Activated CD8-positive, alpha-beta T cell treated with anti-CD3 and anti-CD28 coated beads for 36 hours (primary cell): ENCODE results near the gene VAV2. TPM values are rescaled to one million over a fixed set of nuclear protein-coding genes. Genes with fewer than 3 reads are reported as not detected.

ENCODE experiments used
- ATAC-seq: fragments of 200-7000 bp; cut with Tn5 transposase; one replicate; pipeline ENCODE4 v1.10.0; 2021; ENCODE audit warnings: mild to moderate bottlenecking, moderate library complexity
- CTCF ChIA-PET: fragments of 350-600 bp; sonication (Branson Sonifier 250); formaldehyde crosslinking; loops from one replicate; lab custom pipeline; 2021; ENCODE audit warnings: antibody characterized with exemption; lab: Charles Lee
- POLR2A ChIA-PET: fragments of 350-600 bp; sonication (Branson Sonifier 250); formaldehyde crosslinking; loops from one replicate; lab custom pipeline; 2021; ENCODE audit warnings: antibody characterized with exemption; lab: Charles Lee
- DNase-seq: peaks from one replicate; pipeline ENCODE4 v3.0.0-alpha.2; 2020
- H3K27ac Mint-ChIP-seq: one replicate; pipeline ENCODE4 v1.8.0; 2021; ENCODE audit warnings: mild to moderate bottlenecking, mixed read lengths
- H3K27me3 Mint-ChIP-seq: one replicate; pipeline ENCODE4 v1.8.0; 2021; ENCODE audit warnings: mixed read lengths
- H3K36me3 Mint-ChIP-seq: one replicate; pipeline ENCODE4 v1.8.0; 2021; ENCODE audit warnings: low read depth, mixed read lengths
- H3K4me1 Mint-ChIP-seq: one replicate; pipeline ENCODE4 v1.8.0; 2021; ENCODE audit warnings: low read depth, mixed read lengths
- H3K4me3 Mint-ChIP-seq: one replicate; pipeline ENCODE4 v1.8.0; 2021; ENCODE audit warnings: mild to moderate bottlenecking, moderate library complexity, mixed read lengths
- H3K9me3 Mint-ChIP-seq: one replicate; pipeline ENCODE4 v1.8.0; 2021; ENCODE audit warnings: mixed read lengths
- intact Hi-C: fragments of 100-400 bp; cut with micrococcal nuclease; formaldehyde crosslinking; loops from one replicate; pipeline ENCODE4 v1.10.0; 2022
- total RNA-seq, 2 experiments: library from RNA; stranded (reverse); gene quantifications; one replicate each; pipeline ENCODE4 v1.2.3, GENCODE V29; 2021
- TF ChIP-seq, protein P1 (sequence below): fragments of 200-600 bp; IDR thresholded peaks from one replicate; pipeline ENCODE4 v1.8.0; 2022; ENCODE audit warnings: antibody characterized with exemption, mild to moderate bottlenecking

The VAV2 gene
- total RNA-seq, 2 experiments from 2014 or later = 5.1 to 5.4 TPM

DNA sequence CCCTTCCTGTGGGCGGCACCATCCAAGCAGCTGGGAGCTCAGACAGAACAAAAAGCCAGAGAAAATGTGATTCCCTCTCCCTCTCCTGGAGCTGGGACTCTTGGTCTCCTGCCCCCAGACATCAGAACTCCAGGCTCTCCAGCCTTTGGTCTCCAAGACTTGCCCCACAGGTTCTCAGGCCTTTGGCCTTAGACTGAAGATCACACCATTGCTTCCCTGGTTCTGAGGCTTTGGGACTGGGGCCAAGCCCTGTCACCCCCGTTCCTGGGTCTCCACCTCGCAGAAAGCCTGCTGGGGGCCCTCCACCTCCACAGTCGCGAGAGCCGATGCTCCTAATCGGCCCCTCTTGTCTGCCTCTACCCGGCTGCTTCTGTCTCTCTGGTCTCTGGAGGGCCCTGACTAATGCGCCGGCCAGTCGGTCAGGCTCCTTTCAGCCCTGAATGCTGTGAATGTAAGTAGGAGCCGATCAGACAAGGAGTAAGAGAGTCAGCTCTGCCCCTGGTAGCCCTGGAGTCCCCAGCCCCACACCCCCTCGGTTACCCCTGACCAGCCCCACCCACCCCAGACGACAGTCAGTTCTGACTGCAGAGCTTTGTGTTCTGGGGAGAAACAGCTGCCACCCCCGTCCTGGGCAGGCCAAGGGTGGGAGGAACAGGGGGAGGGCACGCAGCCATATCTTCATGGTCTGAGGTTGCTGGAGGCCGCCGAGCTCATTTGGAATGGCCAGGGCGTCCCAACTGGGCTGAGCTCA is 57.5 kb downstream of the VAV2 start:
- no peak for DNase-seq
- CTCF ChIA-PET = no interaction called here
- ATAC-seq = no peak
- Mint-ChIP-seq H3K9me3 (no peaks in the 10 kb centered on the region), H3K27ac (no peak overlapping the region), H3K27me3 (no peaks in the 10 kb centered on the region), H3K4me1 (no peaks in the 10 kb centered on the region), H3K36me3 (no peaks in the 10 kb centered on the region), H3K4me3 (no peak overlapping the region)
- TF ChIP-seq, protein P1, sequence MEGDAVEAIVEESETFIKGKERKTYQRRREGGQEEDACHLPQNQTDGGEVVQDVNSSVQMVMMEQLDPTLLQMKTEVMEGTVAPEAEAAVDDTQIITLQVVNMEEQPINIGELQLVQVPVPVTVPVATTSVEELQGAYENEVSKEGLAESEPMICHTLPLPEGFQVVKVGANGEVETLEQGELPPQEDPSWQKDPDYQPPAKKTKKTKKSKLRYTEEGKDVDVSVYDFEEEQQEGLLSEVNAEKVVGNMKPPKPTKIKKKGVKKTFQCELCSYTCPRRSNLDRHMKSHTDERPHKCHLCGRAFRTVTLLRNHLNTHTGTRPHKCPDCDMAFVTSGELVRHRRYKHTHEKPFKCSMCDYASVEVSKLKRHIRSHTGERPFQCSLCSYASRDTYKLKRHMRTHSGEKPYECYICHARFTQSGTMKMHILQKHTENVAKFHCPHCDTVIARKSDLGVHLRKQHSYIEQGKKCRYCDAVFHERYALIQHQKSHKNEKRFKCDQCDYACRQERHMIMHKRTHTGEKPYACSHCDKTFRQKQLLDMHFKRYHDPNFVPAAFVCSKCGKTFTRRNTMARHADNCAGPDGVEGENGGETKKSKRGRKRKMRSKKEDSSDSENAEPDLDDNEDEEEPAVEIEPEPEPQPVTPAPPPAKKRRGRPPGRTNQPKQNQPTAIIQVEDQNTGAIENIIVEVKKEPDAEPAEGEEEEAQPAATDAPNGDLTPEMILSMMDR = no peak
- intact Hi-C loops = no loop called here
- POLR2A ChIA-PET = no interaction called here

DNA sequence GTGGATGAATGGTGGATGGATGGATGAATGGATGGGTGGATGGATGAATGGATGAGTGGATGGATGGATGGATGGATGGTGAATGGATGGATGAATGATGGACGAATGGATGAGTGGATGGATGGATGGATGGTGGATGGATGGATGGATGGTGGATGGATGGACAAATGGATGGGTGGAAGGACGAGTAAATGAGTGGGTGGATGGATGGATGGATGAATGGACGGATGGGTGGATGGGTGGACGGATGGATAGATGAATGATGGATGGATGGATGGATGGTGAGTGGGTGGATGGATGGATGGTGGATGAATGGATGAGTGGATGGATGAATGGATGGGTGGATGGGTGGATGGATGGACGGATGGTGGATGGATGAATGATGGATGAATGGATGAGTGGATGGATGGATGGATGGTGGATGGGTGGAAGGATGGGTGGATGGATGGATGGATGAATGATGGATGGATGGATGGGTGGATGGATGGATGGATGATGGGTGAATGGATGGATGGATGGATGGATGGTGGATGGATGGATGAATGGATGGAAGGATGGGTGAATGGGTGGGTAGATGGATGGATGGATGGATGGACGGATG is 58.6 kb downstream of the VAV2 start:
- intact Hi-C loops = no loop called here
- no peak for DNase-seq
- TF ChIP-seq, protein P1 = no peak
- Mint-ChIP-seq H3K36me3 (no peaks in the 10 kb centered on the region), H3K4me3 (no peak overlapping the region), H3K27me3 (no peaks in the 10 kb centered on the region), H3K4me1 (no peaks in the 10 kb centered on the region), H3K27ac (no peak overlapping the region), H3K9me3 (no peaks in the 10 kb centered on the region)
- ChIA-PET POLR2A (no interaction called here), CTCF (no interaction called here)
- ATAC-seq = no peak

DNA sequence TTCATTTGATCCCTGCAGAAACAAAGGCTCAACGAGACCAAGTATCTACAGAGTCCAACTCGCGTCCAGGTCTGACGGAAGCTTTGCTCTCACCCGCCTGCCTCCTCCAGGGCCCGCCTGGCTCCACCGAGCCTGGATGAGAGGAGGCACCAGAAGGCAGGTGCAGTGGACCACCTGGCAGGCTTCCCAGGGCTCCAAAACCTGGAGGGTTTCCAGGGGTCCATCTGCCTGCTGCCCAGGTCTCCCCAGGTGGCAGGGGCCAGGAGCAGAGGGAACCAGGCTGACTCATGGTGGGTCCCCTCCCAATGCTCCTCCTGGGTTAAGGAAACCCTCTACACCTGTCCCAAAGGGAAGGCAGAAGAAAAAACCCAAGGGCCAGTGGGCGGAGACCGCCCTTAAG is 59.5 kb downstream of the VAV2 start:
- ChIA-PET POLR2A (no interaction called here), CTCF (no interaction called here)
- TF ChIP-seq, protein P1 = no peak
- H3K9me3 Mint-ChIP-seq = no peaks in the 10 kb centered on the region
- no peaks in the 10 kb centered on the region for H3K4me1 Mint-ChIP-seq
- no peak for DNase-seq
- no peaks in the 10 kb centered on the region for H3K36me3 Mint-ChIP-seq
- no peak for ATAC-seq
- H3K27ac Mint-ChIP-seq = no peak overlapping the region
- intact Hi-C loops = no loop called here
- no peaks in the 10 kb centered on the region for H3K27me3 Mint-ChIP-seq
- no peak overlapping the region for H3K4me3 Mint-ChIP-seq

DNA sequence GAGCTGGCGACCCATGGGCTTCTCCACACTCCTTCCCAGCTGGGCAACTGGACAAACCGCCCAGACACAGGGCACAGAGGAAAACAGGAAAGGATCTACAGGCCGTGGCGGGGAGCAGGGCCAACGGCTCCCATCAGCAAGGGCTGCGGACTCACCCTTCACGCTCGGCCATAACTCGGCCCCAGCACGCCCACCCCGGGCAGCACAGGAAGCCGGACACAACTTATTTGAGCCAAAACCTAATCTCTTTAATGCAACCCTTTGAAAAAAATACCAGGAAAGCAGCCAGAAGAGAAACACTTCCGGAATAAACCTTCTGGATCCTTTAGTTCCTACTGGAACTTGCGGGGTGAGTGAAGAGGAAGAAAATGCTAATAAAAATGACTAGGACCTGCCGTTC is 59.9 kb downstream of the VAV2 start:
- ChIA-PET POLR2A (no interaction called here), CTCF (no interaction called here)
- TF ChIP-seq, protein P1 = no peak
- H3K4me3 Mint-ChIP-seq = no peak overlapping the region
- DNase-seq (no peak), ATAC-seq (no peak)
- no peaks in the 10 kb centered on the region for H3K9me3 Mint-ChIP-seq
- no peaks in the 10 kb centered on the region for H3K36me3 Mint-ChIP-seq
- H3K27ac Mint-ChIP-seq = no peak overlapping the region
- intact Hi-C loops = no loop called here
- no peaks in the 10 kb centered on the region for H3K27me3 Mint-ChIP-seq
- H3K4me1 Mint-ChIP-seq = no peaks in the 10 kb centered on the region

DNA sequence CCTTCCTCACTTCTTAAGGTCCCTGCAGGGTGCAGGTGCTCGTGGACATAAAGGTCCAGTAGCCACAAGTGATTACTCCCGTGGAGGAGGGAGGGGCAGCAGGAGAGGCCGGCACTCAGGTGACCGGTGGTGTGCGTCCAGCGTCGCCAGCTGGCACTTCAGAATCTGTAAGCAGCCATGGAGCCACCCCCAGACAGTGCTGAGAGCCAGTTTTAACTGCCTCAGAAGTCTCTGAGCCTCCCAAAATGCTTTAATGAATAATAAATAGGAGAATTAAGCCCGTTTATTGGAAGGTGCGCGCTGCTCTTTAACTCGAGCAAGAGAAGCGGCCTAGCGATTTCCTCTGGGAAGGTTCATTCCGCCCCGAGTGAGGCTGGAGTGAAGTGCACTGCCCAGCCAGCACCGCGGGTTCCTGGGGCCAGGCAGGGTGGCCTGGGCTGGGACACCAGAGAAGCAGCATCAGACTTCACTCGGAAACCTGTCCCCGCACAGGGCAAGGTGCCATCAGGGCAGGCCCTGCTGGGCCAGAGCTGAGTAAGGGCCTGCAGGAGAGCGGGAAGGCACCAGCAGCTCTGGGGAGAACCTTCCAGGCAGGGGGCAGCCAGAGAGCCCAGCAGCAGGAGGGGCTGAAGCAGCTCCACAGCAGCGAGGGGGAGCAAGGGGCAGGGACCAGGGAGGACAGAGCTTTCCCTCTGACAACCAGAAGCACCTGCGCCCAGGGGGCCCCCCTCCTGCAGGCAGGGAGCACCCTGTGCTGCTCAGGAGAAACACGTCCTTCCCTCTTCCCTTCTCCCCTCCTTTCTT is 61.2 kb downstream of the VAV2 start:
- H3K9me3 Mint-ChIP-seq = no peaks in the 10 kb centered on the region
- H3K4me3 Mint-ChIP-seq = no peak overlapping the region
- H3K36me3 Mint-ChIP-seq = no peaks in the 10 kb centered on the region
- CTCF ChIA-PET = no interaction called here
- no peaks in the 10 kb centered on the region for H3K4me1 Mint-ChIP-seq
- ATAC-seq (no peak), DNase-seq (no peak)
- POLR2A ChIA-PET = no interaction called here
- TF ChIP-seq, protein P1 = no peak
- intact Hi-C loops = no loop called here
- H3K27ac Mint-ChIP-seq = no peak overlapping the region
- H3K27me3 Mint-ChIP-seq = no peaks in the 10 kb centered on the region
